Naive thymus-derived CD4-positive, alpha-beta T cell (primary cell): ENCODE data around the gene CFAP43. TPM values are rescaled to one million over a fixed set of nuclear protein-coding genes. Genes with fewer than 3 reads are reported as not detected.

Experiments used
- ATAC-seq: fragments of 150-1000 bp; cut with Tn5 transposase; 2 replicates; pipeline ENCODE4 v1.10.0; 2021; ENCODE audit warnings: mild to moderate bottlenecking, moderate library complexity
- CTCF ChIA-PET: fragments of 350-600 bp; sonication (Branson Sonifier 250); formaldehyde crosslinking; loops from one replicate; lab custom pipeline; 2021; ENCODE audit warnings: antibody characterized with exemption; lab: Charles Lee
- POLR2A ChIA-PET: fragments of 350-600 bp; sonication (Branson Sonifier 250); formaldehyde crosslinking; loops from one replicate; lab custom pipeline; 2021; ENCODE audit warnings: antibody characterized with exemption, inconsistent platforms; lab: Charles Lee
- DNase-seq, 9 donors: peaks; one replicate each; pipeline versions ENCODE4 v3.0.0 to v3.0.0-alpha.2; 2020 to 2022; ENCODE audit warnings: mixed read lengths in 1 of 9
- H3K27ac ChIP-seq: one replicate; pipeline ENCODE4 v1.7.0; 2013; ENCODE audit warnings: mild to moderate bottlenecking, low read depth, low read length, moderate library complexity
- H3K27me3 ChIP-seq, 2 donors: one replicate each; pipeline ENCODE4 v1.7.0; 2013; ENCODE audit warnings: low read length in 2 of 2, mild to moderate bottlenecking in 2 of 2, moderate library complexity in 2 of 2; ENCODE audit not compliant: control insufficient read depth in 2 of 2, insufficient read depth in 2 of 2
- H3K36me3 ChIP-seq, 3 experiments: 1 replicate in 2 of 3; 2 replicates in 1 of 3; pipeline ENCODE4 v1.7.0; 2013; ENCODE audit warnings: low read length in 3 of 3, mild to moderate bottlenecking in 3 of 3, moderate library complexity in 1 of 3; ENCODE audit not compliant: insufficient read depth in 3 of 3, control insufficient read depth in 2 of 3
- H3K4me1 ChIP-seq, 2 donors: one replicate each; pipeline ENCODE4 v1.7.0; 2013; ENCODE audit warnings: low read length in 2 of 2, mild to moderate bottlenecking in 2 of 2, moderate library complexity in 1 of 2; ENCODE audit not compliant: control insufficient read depth in 2 of 2, insufficient read depth in 2 of 2
- H3K4me3 ChIP-seq: 2 replicates; pipeline ENCODE4 v1.7.0; 2013; ENCODE audit warnings: mild to moderate bottlenecking, low read length
- H3K9me3 ChIP-seq, 3 experiments: 1 replicate in 2 of 3; 2 replicates in 1 of 3; pipeline ENCODE4 v1.7.0; 2013; ENCODE audit warnings: low read length in 3 of 3; ENCODE audit not compliant: control insufficient read depth in 2 of 3
- H3K27ac Mint-ChIP-seq, 9 donors: one replicate each; pipeline ENCODE4 v1.8.0; 2020 to 2022; ENCODE audit warnings: mixed read lengths in 9 of 9, mild to moderate bottlenecking in 8 of 9, moderate library complexity in 5 of 9, inconsistent platforms in 2 of 9
- H3K27me3 Mint-ChIP-seq, 5 donors: one replicate each; pipeline ENCODE4 v1.8.0; 2021 to 2022; ENCODE audit warnings: mixed read lengths in 5 of 5, mild to moderate bottlenecking in 1 of 5
- H3K36me3 Mint-ChIP-seq, 5 donors: one replicate each; pipeline ENCODE4 v1.8.0; 2020 to 2022; ENCODE audit warnings: mixed read lengths in 5 of 5, mild to moderate bottlenecking in 3 of 5, inconsistent platforms in 1 of 5
- H3K4me1 Mint-ChIP-seq, 7 donors: one replicate each; pipeline ENCODE4 v1.8.0; 2020 to 2022; ENCODE audit warnings: mixed read lengths in 7 of 7, mild to moderate bottlenecking in 3 of 7, inconsistent platforms in 1 of 7
- H3K4me3 Mint-ChIP-seq, 10 donors: one replicate each; pipeline ENCODE4 v1.8.0; 2020 to 2022; ENCODE audit warnings: mild to moderate bottlenecking in 10 of 10, mixed read lengths in 10 of 10, moderate library complexity in 6 of 10, inconsistent platforms in 2 of 10
- H3K9me3 Mint-ChIP-seq, 11 donors: one replicate each; pipeline ENCODE4 v1.8.0; 2020 to 2022; ENCODE audit warnings: mixed read lengths in 11 of 11, mild to moderate bottlenecking in 4 of 11, inconsistent platforms in 1 of 11, moderate library complexity in 1 of 11
- intact Hi-C, 2 donors: fragments of 100-400 bp; cut with micrococcal nuclease; formaldehyde crosslinking; loops; one replicate each; pipeline ENCODE4 v1.15.1; 2023
- polyA plus RNA-seq, 2 donors: library from polyadenylated mRNA; unstranded; fragments of 300-500 nt; fragmentation: Illumina TruSeq; gene quantifications; one replicate each; pipeline ENCODE4 v1.2.3, GENCODE V29; 2021
- total RNA-seq, 6 experiments: library from RNA in 5 of 6; stranded (reverse) in 5 of 6; gene quantifications; 1 replicate in 5 of 6; 2 replicates in 1 of 6; pipeline ENCODE4 v1.2.3 and lab custom pipeline; 2021 to 2026

CFAP43 gene
- total and polyA plus RNA-seq, 7 experiments from 2014 or later = 0.14 to 0.17 TPM; not detected in 5

DNA sequence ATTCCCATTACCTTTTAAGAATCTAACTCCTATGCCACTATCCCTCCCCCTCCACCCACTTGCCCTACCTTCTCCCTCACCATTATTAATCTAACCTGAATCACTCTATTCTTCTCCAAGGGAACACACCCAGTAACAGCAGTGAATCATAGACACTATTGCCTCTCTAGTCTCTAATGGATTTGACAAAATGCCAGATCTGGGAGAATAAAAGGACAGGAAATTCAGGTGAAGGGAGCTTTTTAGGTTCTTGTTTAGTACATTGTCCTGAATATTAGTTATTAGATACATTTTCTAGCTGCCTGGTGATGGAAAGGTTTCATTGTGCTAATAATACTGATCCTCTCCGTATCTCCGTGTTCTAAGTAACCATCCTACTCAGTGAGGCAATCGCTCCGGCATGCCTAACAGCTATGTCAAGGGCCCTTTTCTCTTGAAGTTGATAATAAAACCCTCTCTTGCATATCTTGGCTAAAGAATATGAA, 114.3 kb downstream of the CFAP43 start:
- Mint-ChIP-seq H3K27ac (no peak overlapping the region), H3K4me3 (no peak overlapping the region), H3K4me1 (peaks cover 4 to 25% (median 15%) of the 10 kb centered on the region in 7 donors), H3K27me3 (peaks cover 0 to 12% (median under 1%) of the 10 kb centered on the region in 5 donors), H3K9me3 (no peaks in the 10 kb centered on the region), H3K36me3 (no peaks in the 10 kb centered on the region)
- ATAC-seq (no peak), DNase-seq (no peak)
- Histone ChIP-seq H3K9me3 (no peaks in the 10 kb centered on the region), H3K4me3 (no peak overlapping the region), H3K4me1 (peaks cover 10 to 14% of the 10 kb centered on the region in 2 donors), H3K27ac (no peak overlapping the region), H3K36me3 (peaks cover 0 to 4% (median 0%) of the 10 kb centered on the region in 3 experiments), H3K27me3 (no peaks in the 10 kb centered on the region)
- ChIA-PET POLR2A (no interaction called here), CTCF (no interaction called here)
- intact Hi-C loops = no loop called here

DNA sequence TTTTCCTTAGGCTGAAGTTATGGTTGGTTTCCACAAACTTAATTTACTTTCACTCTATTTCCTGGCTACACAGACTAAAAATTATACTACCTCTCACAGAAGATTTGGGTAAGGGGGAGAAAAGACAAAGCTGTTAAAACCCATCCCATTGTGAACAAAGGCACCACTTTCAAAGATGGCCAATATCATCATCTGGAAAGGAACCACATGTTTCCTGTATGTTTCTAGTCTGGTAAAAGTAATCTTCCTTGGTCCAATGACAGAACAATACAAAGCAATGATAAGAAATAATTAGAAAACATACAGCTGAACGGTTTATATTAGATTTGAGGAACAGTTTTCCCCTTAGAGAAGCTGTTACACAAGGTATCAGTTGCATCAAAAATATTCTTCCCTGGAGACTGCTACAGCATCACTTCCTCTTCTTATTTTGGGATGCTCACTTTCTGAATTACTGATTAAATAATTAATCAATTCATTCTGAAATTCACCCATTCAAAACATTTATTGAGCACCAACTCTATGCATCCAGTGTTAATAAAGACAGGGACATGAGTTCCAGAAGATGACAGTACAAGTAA, 118.7 kb downstream of the CFAP43 start:
- Histone ChIP-seq H3K9me3 (no peaks in the 10 kb centered on the region), H3K36me3 (no peaks in the 10 kb centered on the region), H3K4me1 (no peaks in the 10 kb centered on the region), H3K4me3 (no peak overlapping the region), H3K27ac (no peak overlapping the region), H3K27me3 (no peaks in the 10 kb centered on the region)
- no peak for DNase-seq
- ChIA-PET POLR2A (interaction anchor here (0.8 to 2.3 kb wide), 3 partner anchors 8 to 205 kb away, joined by 3 to 7 read pairs (median 6); partner anchors contain the start of gene SFR1), CTCF (no interaction called here)
- intact Hi-C loops = no loop called here
- no peak overlapping the region for H3K4me3 Mint-ChIP-seq
- H3K4me1 Mint-ChIP-seq = peaks cover 0 to 14% (median 0%) of the 10 kb centered on the region in 7 donors
- H3K9me3 Mint-ChIP-seq = no peaks in the 10 kb centered on the region
- ATAC-seq = no peak
- H3K36me3 Mint-ChIP-seq = peaks cover 0 to 3% (median 0%) of the 10 kb centered on the region in 5 donors
- H3K27ac Mint-ChIP-seq = no peak overlapping the region
- peaks cover 4 to 21% (median 15%) of the 10 kb centered on the region in 5 donors for H3K27me3 Mint-ChIP-seq

DNA sequence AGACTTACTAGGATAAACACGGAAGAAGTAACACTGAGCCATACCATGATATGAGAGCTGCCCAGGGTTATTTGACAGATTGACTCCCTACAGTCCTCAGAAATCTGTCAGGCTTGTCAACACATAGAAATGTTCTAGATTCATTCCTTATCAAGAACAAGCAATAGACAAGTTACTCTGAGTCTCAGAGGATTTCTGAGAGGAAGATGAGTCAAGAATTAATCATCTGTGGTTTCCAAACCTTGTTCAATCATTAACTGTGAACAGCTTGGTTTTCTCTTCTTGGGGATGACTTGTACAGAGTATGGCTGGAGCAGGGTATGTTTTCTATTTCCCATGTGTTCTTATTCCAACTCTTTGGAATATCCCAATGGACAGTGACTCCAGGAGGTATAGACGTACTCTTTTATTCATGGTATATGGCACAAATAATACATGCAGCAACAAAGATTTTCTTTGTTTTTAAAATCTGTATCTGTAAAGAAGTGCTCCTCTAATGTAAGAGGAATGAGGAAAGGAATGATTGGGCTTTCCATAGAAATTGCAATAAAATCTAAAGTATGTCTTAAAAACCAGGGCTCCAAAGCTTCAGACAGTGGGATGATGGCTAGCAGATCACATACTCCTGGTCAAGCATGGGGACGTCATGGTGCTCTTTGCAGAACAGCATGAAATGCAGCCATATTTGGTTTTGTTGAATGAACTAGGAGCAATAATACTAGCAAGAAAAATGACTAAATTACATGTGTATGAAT, 122.1 kb downstream of the CFAP43 start:
- no peak for DNase-seq
- Mint-ChIP-seq H3K4me3 (no peak overlapping the region), H3K27me3 (peaks cover 4 to 15% (median 9%) of the 10 kb centered on the region in 5 donors), H3K9me3 (no peaks in the 10 kb centered on the region), H3K4me1 (peaks cover 0 to 14% (median 0%) of the 10 kb centered on the region in 7 donors), H3K36me3 (peaks cover 0 to 3% (median 0%) of the 10 kb centered on the region in 5 donors), H3K27ac (no peak overlapping the region)
- Histone ChIP-seq H3K27ac (no peak overlapping the region), H3K9me3 (no peaks in the 10 kb centered on the region), H3K27me3 (no peaks in the 10 kb centered on the region), H3K4me3 (no peak overlapping the region), H3K4me1 (no peaks in the 10 kb centered on the region), H3K36me3 (no peaks in the 10 kb centered on the region)
- intact Hi-C loops = no loop called here
- POLR2A ChIA-PET = no interaction called here
- ATAC-seq = no peak
- CTCF ChIA-PET = interaction anchor here (0.7 to 0.8 kb wide), 2 partner anchors 10 to 14 kb away, joined by 3 read pairs; no protein-coding TSS in a partner anchor

DNA sequence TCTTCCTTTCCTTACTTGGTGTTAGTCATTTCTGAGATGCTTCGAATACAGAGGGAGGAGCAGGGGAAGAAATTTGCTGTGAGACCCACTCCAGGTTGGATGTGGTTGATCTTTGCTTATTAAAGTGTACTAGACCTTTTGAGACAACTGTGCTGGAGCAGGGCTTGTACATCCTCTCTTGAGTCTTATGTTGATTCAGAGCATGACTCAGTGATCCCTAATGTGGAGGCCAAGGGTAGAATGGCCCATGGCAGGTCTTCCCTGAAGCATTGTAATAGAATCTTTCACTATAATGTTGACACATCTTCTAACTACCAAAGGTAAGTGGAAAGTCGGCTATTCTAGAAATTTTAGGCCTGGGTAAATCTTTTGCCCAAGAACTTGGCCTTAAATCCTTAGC, 127.2 kb downstream of the CFAP43 start:
- CTCF ChIA-PET = no interaction called here
- POLR2A ChIA-PET = no interaction called here
- Histone ChIP-seq H3K27me3 (no peaks in the 10 kb centered on the region), H3K36me3 (no peaks in the 10 kb centered on the region), H3K4me3 (no peak overlapping the region), H3K9me3 (no peaks in the 10 kb centered on the region), H3K27ac (no peak overlapping the region), H3K4me1 (no peaks in the 10 kb centered on the region)
- Mint-ChIP-seq H3K4me1 (peaks cover 0 to 11% (median 0%) of the 10 kb centered on the region in 7 donors), H3K27me3 (peaks cover 0 to 16% (median 0%) of the 10 kb centered on the region in 5 donors), H3K36me3 (no peaks in the 10 kb centered on the region), H3K27ac (no peak overlapping the region), H3K4me3 (no peak overlapping the region), H3K9me3 (no peaks in the 10 kb centered on the region)
- no peak for DNase-seq
- intact Hi-C loops = no loop called here
- ATAC-seq = no peak

DNA sequence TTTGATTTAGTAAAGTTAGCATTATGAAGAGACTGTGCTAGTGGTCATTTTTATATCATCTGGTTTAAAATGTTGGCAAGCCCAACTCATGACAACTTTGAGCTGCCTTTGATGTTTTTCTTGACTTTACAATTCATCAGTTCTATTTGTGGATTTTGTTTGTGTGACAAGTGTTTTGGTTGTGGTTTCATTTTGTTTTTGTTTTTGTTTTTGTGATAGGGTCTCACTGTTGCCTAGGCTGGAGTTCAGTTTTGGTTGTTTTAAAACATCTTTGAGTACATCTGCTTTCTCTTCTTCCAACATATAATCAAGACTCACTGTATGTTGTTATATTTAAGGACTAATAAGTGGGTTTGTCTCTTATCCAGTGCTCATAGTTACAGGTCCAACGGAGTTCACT, 127.7 kb downstream of the CFAP43 start:
- no peaks in the 10 kb centered on the region for H3K9me3 ChIP-seq
- CTCF ChIA-PET = no interaction called here
- no peak for DNase-seq

DNA sequence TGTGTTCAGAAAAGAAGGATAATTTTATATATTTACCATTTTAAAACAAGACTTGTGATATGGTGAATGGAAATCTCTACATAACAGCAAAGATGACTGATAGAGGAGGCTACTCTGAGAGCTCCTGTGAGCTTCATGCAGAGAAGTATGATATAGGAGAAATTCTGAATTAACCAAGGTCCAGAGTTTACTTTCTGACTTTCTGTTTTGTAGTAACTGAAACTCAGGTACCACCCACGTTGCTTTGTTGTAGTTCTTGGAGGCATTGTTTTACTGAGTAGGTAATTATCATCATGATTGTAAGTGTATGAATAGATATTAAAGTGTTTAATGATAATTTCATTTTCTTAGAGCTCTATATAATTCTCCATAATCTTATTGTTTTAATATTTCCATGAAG, 128.2 kb downstream of the CFAP43 start:
- no peak for DNase-seq
- Histone ChIP-seq H3K27me3 (no peaks in the 10 kb centered on the region), H3K9me3 (no peaks in the 10 kb centered on the region), H3K4me3 (no peak overlapping the region), H3K36me3 (no peaks in the 10 kb centered on the region), H3K4me1 (no peaks in the 10 kb centered on the region), H3K27ac (no peak overlapping the region)
- Mint-ChIP-seq H3K4me3 (no peak overlapping the region), H3K27ac (no peak overlapping the region), H3K27me3 (peaks cover 0 to 16% (median 0%) of the 10 kb centered on the region in 5 donors), H3K4me1 (peaks cover 0 to 8% (median 0%) of the 10 kb centered on the region in 7 donors), H3K9me3 (no peaks in the 10 kb centered on the region), H3K36me3 (no peaks in the 10 kb centered on the region)
- no peak for ATAC-seq
- POLR2A ChIA-PET = no interaction called here
- CTCF ChIA-PET = no interaction called here
- intact Hi-C loops = no loop called here

More for the DNA sequence above, 127.7 kb downstream of the CFAP43 start:
- Mint-ChIP-seq H3K9me3 (no peaks in the 10 kb centered on the region), H3K4me3 (no peak overlapping the region), H3K27ac (no peak overlapping the region), H3K36me3 (no peaks in the 10 kb centered on the region), H3K27me3 (peaks cover 0 to 16% (median 0%) of the 10 kb centered on the region in 5 donors), H3K4me1 (peaks cover 0 to 8% (median 0%) of the 10 kb centered on the region in 7 donors)
- Histone ChIP-seq H3K27me3 (no peaks in the 10 kb centered on the region), H3K36me3 (no peaks in the 10 kb centered on the region), H3K4me3 (no peak overlapping the region), H3K27ac (no peak overlapping the region), H3K4me1 (no peaks in the 10 kb centered on the region)
- intact Hi-C loops = no loop called here
- POLR2A ChIA-PET = no interaction called here
- ATAC-seq = no peak
